Upper lobe of right lung (tissue), 1 donor: ENCODE results near the gene TULP4. TPM values are rescaled to one million over a fixed set of nuclear protein-coding genes. Genes with fewer than 3 reads are reported as not detected.
"Not testable (repeated sequence)": the region's sequence is repeated elsewhere in the genome, so short reads cannot be mapped to it uniquely, and the experiment has no call there.

Experiments used
- ATAC-seq: fragments of 200-7000 bp; cut with Tn5 transposase; one replicate; pipeline ENCODE4 v1.9.1; 2020; ENCODE audit warnings: mild to moderate bottlenecking, moderate library complexity
- DNase-seq: peaks from one replicate; pipeline ENCODE4 v3.0.0-alpha.2; 2020
- H3K27ac ChIP-seq: fragments of 200-600 bp; one replicate; pipeline ENCODE4 v1.8.0; 2022
- H3K27me3 ChIP-seq: fragments of 200-600 bp; one replicate; pipeline ENCODE4 v1.8.0; 2022; ENCODE audit warnings: mild to moderate bottlenecking
- H3K36me3 ChIP-seq: fragments of 200-600 bp; one replicate; pipeline ENCODE4 v1.8.0; 2022
- H3K4me1 ChIP-seq: fragments of 200-600 bp; one replicate; pipeline ENCODE4 v1.8.0; 2022
- H3K4me3 ChIP-seq: fragments of 200-600 bp; one replicate; pipeline ENCODE4 v1.8.0; 2022; ENCODE audit warnings: mild to moderate bottlenecking
- H3K9me3 ChIP-seq: fragments of 200-600 bp; one replicate; pipeline ENCODE4 v1.8.0; 2022
- CTCF ChIP-seq: fragments of 200-600 bp; IDR thresholded peaks from one replicate; pipeline ENCODE4 v1.8.0; 2022; ENCODE audit warnings: antibody characterized with exemption
- intact Hi-C: fragments of 100-400 bp; cut with DNase I; formaldehyde crosslinking; loops from one replicate; pipeline ENCODE4 v1.11.0; 2022
- total RNA-seq: library from RNA; stranded (reverse); fragmentation: NEBNext Ultra II Directional; extraction: Animal tissue kit (Norgen Biotek cat#: 25700); gene quantifications from one replicate; pipeline ENCODE4 v1.2.1, GENCODE V29; 2021
- donor health status: DM: no; HTN: yes; CAD: no; lungs with severe emphysema.

The TULP4 gene
- total RNA-seq, 1 donor from 2014 or later = 94.1 TPM

GRCh38 chr6:158518191-158519127 is 206.2 kb downstream of the TULP4 start:
- TF ChIP-seq CTCF = peak; percentile 50
- Histone ChIP-seq H3K4me1 (peaks cover 14% of the 10 kb centered on the region), H3K9me3 (no peaks in the 10 kb centered on the region), H3K27ac (no peak overlapping the region), H3K27me3 (peaks cover 7% of the 10 kb centered on the region), H3K36me3 (no peaks in the 10 kb centered on the region), H3K4me3 (peak overlapping the region; percentile 31)
- DNase-seq (no peak), ATAC-seq (peak; percentile 71)
- intact Hi-C loops = no loop called here

- peaks cover 14% of the 10 kb centered on the region for H3K4me1 ChIP-seq
- H3K36me3 ChIP-seq = no peaks in the 10 kb centered on the region
- ATAC-seq (no peak), DNase-seq (no peak)
- H3K9me3 ChIP-seq = no peaks in the 10 kb centered on the region
- H3K27me3 ChIP-seq = peaks cover 7% of the 10 kb centered on the region
- TF ChIP-seq CTCF = no peak
- H3K4me3 ChIP-seq = no peak overlapping the region
- intact Hi-C loops = no loop called here
- H3K27ac ChIP-seq = no peak overlapping the region
These were observed 207.0 kb downstream of the TULP4 start for GRCh38 chr6:158519300-158519699.

GRCh38 chr6:158519761-158520160 is 207.5 kb downstream of the TULP4 start:
- Histone ChIP-seq H3K4me3 (no peak overlapping the region), H3K36me3 (no peaks in the 10 kb centered on the region), H3K27ac (no peak overlapping the region), H3K27me3 (peaks cover 7% of the 10 kb centered on the region), H3K9me3 (no peaks in the 10 kb centered on the region), H3K4me1 (peaks cover 14% of the 10 kb centered on the region)
- DNase-seq (no peak), ATAC-seq (peak; percentile 6)
- intact Hi-C loops = no loop called here
- TF ChIP-seq CTCF = no peak

GRCh38 chr6:158520975-158521374 is 208.7 kb downstream of the TULP4 start:
- DNase-seq, H3K4me3 ChIP-seq, H3K27ac ChIP-seq, H3K36me3 ChIP-seq, intact Hi-C loops, ATAC-seq, H3K27me3 ChIP-seq, H3K9me3 ChIP-seq: not testable (repeated sequence)
- H3K4me1 ChIP-seq = peaks cover 12% of the 10 kb centered on the region

- H3K4me3 ChIP-seq = no peak overlapping the region
- H3K27ac ChIP-seq = no peak overlapping the region
- DNase-seq (peak; percentile 76), ATAC-seq (peak; percentile 76)
- H3K4me1 ChIP-seq = peaks cover 8% of the 10 kb centered on the region
- intact Hi-C loops = no loop called here
- TF ChIP-seq CTCF = no peak
- H3K36me3 ChIP-seq = no peaks in the 10 kb centered on the region
- peaks cover 6% of the 10 kb centered on the region for H3K27me3 ChIP-seq
- no peaks in the 10 kb centered on the region for H3K9me3 ChIP-seq
These were observed 209.5 kb downstream of the TULP4 start for GRCh38 chr6:158521759-158522158.

- DNase-seq (no peak), ATAC-seq (no peak)
- Histone ChIP-seq H3K36me3 (no peaks in the 10 kb centered on the region), H3K27ac (no peak overlapping the region), H3K4me3 (no peak overlapping the region), H3K4me1 (peaks cover 8% of the 10 kb centered on the region), H3K27me3 (no peaks in the 10 kb centered on the region), H3K9me3 (no peaks in the 10 kb centered on the region)
- intact Hi-C loops = no loop called here
- no peak for TF ChIP-seq CTCF
These were observed 210.4 kb downstream of the TULP4 start for GRCh38 chr6:158522616-158523015.
